HG02938 (cell line): Measurements from ENCODE around the gene LENG1.
"Not testable (repeated sequence)": the region's sequence is repeated elsewhere in the genome, so short reads cannot be mapped to it uniquely, and the experiment has no call there.

Source experiments
- ATAC-seq: cut with Tn5 transposase; IDR thresholded peaks from one replicate; pipeline ENCODE4 v1.9.1; 2021; ENCODE audit warnings: mild to moderate bottlenecking, moderate library complexity; ENCODE audit not compliant: unreplicated experiment

Gene LENG1

DNA sequence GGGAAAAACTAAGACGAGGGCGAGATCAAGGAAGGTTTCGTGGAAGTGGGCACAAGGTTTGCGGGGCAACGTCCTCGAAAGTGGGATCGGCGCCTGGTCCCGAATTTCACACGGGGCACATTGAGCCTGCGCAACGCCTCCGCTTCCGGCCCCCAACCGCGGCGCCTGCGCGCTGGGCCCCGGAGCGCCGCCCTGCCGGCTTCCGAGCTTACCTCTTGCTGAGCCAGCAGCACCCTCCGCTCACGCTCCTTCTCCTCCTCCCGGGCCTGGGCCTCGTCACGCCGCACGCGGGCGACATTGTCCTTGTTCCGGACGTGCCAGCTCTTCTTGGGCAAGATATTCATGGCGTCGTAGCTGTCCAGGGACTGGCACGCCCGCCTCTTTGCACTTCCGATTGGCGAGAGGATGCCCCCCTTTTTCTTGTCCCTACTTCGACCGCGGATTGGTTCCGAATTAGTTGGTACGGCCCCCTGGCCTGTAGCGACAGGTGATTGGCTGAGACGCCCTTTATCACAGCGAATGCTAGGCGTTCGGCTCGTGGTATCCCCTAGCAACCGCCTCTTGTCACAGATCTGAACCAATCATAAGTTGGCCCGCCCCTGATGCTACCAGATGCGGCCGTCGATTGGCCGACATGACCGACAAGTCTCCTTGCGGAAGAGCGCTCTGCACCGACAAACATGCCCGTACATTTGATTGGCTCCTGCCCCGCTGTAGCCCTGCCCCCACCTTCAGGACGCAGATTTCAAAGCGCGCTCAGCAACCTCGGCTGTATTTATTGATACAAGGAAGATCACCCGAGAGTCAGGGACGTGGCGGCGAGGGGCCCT is at the start of gene LENG1:
LENG1 (minus strand) TSS at position 370 of the 830 bp plus-strand sequence; CDS start at position 344, 26 bp downstream.
- ATAC-seq, result peak; percentile 91

DNA sequence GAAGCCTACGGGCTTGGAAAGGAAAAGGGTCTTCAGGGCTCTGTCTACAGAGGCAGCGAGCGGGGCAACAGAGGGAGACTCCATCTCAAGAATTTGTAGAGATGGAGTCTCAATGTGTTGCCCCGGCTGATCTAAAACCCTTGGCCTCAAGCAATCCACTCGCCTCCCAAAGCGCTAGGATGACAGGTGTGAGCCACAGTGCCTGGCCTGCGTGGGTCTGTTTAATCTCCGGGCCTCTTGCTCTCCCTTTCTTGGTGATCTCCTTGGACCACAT is 49.2 kb upstream of the LENG1 start:
- ATAC-seq, result no peak

GRCh38 chr19:54207983-54208783 is 48.7 kb upstream of the LENG1 start:
- peak; percentile 37 for ATAC-seq

DNA sequence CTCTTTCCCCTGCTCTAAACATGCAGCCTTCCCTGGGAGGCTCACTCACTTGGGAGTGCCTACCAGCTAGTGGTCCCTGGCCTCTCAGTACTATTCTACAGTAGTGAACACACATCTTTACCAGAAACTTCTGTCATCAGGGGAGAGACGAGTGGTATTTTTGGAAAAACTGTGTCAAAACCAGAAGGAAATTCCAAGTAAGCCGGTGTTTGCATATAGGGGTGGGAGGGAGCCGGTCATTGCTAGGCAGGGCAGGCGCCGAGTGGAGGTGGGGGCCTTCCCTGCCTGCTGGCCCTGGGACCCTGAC is 48.1 kb upstream of the LENG1 start:
- ATAC-seq, result no peak

GRCh38 chr19:54207193-54207592 is 47.7 kb upstream of the LENG1 start:
- not testable (repeated sequence) for ATAC-seq

- no peak for ATAC-seq
Observed at GRCh38 chr19:54206831-54207177, 47.3 kb upstream of the LENG1 start.

GRCh38 chr19:54206030-54206830 is 46.7 kb upstream of the LENG1 start:
- ATAC-seq, result no peak

- ATAC-seq, result no peak
Observed at GRCh38 chr19:54204767-54205468, 45.4 kb upstream of the LENG1 start.

- ATAC-seq, result no peak
Observed at GRCh38 chr19:54203151-54203611, 43.7 kb upstream of the LENG1 start.

GRCh38 chr19:54201980-54202379 is 42.5 kb upstream of the LENG1 start:
- ATAC-seq, result no peak

GRCh38 chr19:54201172-54201701 is 41.7 kb upstream of the LENG1 start:
- ATAC-seq, result no peak

- no peak for ATAC-seq
Observed at GRCh38 chr19:54199401-54199800, 39.9 kb upstream of the LENG1 start.

- no peak for ATAC-seq
Observed at GRCh38 chr19:54197121-54197520, 37.6 kb upstream of the LENG1 start.

- ATAC-seq, result no peak
Observed at GRCh38 chr19:54196536-54196935, 37.0 kb upstream of the LENG1 start.

DNA sequence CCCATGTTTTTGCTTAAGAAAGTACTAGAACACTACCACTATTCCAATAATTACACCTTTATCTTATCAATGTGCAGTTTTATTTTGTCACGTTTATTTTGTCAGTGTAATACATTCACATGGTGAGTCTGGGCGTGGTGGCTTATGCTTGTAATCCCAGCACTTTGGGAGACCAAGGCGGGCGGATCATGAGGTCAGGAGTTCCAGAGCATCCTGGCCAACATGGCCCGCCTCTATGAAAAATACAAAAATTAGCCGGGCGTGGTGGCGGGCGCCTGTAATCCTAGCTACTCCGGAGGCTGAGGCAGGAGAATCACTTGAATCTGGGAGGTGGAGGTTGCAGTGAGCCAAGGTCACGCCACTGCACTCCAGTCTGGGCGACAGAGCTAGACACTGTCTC is 34.9 kb upstream of the LENG1 start:
- not testable (repeated sequence) for ATAC-seq

DNA sequence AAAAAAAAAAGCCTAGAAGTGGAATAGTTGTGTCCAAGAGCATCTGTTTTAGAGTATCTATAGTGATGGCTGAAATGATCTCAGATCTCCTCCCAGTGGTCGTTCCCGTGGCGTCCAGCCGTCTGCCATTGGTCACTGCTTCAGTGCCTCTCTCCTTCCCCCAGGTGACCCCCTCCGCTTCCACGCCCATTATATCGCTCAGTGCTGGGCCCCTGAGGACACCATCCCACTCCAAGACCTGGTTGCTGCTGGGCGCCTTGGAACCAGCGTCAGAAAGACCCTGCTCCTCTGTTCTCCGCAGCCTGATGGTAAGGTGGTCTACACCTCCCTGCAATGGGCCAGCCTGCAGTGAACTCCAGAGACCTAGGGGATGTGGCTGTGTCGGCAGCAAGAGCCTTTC is 33.5 kb upstream of the LENG1 start:
- ATAC-seq, result no peak

DNA sequence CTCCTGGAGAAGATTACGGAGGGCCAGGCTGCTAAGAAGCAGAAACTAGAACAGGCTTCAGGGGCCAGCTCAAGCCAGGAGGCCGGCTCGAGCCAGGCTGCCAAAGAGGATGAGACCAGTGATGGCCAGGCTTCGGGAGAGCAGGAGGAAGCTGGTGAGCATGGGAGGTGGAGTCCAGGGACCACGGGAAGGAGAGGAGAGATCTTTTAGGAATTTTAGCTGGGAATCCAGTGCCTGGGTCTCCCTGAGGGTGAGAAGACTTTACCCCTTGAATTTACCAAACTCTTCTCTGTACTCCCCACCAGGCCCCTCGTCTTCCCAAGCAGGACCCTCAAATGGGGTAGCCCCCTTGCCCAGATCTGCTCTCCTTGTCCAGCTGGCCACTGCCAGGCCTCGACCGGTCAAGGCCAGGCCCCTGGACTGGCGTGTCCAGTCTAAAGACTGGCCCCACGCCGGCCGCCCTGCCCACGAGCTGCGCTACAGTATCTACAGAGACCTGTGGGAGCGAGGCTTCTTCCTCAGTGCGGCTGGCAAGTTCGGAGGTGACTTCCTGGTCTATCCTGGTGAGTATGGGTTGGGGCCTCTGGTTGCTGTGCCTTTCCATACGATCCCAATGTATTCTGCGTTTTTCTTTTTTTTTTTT is 32.4 kb upstream of the LENG1 start:
- ATAC-seq, result no peak

- ATAC-seq, result peak; percentile 25
Observed at GRCh38 chr19:54191011-54191810, 31.7 kb upstream of the LENG1 start, which contains the start of gene TSEN34. Gene TSEN34, plus strand, starts transcription at chr19:54191308. Its CDS starts 57 bp downstream, at chr19:54191365.

DNA sequence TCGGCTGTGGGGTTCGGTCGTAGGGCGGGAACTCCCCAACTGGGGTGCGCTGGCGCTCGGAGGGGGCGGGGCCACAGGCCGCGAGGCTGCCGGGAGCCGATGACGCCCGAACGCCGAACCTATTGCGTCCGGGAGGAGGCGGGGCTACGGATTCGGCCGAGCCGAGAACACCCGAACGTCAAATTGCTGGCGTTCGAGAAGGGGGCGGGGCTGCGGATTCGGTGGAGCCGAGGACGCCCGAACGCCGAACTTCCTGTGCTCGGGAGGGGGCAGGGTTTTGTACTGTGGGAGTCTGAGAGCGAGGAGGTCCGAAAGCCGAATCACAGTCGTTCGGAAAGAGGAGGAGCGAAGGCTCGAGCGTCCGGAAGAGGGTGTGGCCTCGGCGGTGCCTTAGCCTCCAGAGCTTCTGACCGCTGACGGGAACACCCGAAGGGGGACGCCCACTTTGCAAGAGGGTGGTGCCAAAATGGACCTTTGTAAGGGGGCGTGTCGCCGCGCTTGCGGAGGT is 31.0 kb upstream of the LENG1 start:
- ATAC-seq, result peak; percentile 50
